Trophoblast cell (in vitro differentiated cells and primary cell): ENCODE measurements around the gene NR6A1.

ENCODE experiments used
- DNase-seq, 2 donors: peaks; one replicate each; pipeline ENCODE4 v3.0.0-alpha.2; 2016
- H2AFZ ChIP-seq: 2 replicates; pipeline ENCODE4 v1.6.1; 2013; ENCODE audit warnings: low read length, moderate library complexity, mild to moderate bottlenecking; ENCODE audit not compliant: insufficient read depth, poor library complexity
- H2AK5ac ChIP-seq: 2 replicates; pipeline ENCODE4 v1.6.1; 2013; ENCODE audit warnings: mild to moderate bottlenecking, low read length
- H2BK120ac ChIP-seq: 2 replicates; pipeline ENCODE4 v1.6.1; 2013; ENCODE audit warnings: low read length, mild to moderate bottlenecking, moderate library complexity; ENCODE audit not compliant: insufficient read depth, poor library complexity
- H2BK12ac ChIP-seq: 2 replicates; pipeline ENCODE4 v1.6.1; 2013; ENCODE audit warnings: mild to moderate bottlenecking, low read length, moderate library complexity
- H2BK5ac ChIP-seq: 2 replicates; pipeline ENCODE4 v1.6.1; 2013; ENCODE audit warnings: low read length, low read depth, moderate library complexity, mild to moderate bottlenecking; ENCODE audit not compliant: poor library complexity
- H3K14ac ChIP-seq: 2 replicates; pipeline ENCODE4 v1.6.1; 2013; ENCODE audit warnings: mild to moderate bottlenecking, low read length
- H3K18ac ChIP-seq: 2 replicates; pipeline ENCODE4 v1.6.1; 2013; ENCODE audit warnings: mild to moderate bottlenecking, low read length
- H3K23ac ChIP-seq: 2 replicates; pipeline ENCODE4 v1.6.1; 2013; ENCODE audit warnings: low read length
- H3K27ac ChIP-seq: 2 replicates; pipeline ENCODE4 v1.5.1; 2013; ENCODE audit warnings: low read depth, mild to moderate bottlenecking, inconsistent platforms, low read length, moderate library complexity
- H3K27me3 ChIP-seq: 2 replicates; pipeline ENCODE4 v1.6.1; 2013; ENCODE audit warnings: inconsistent platforms, mild to moderate bottlenecking, low read length, moderate library complexity; ENCODE audit not compliant: insufficient read depth
- H3K36me3 ChIP-seq, 2 experiments: 1 replicate in 1 of 2; 2 replicates in 1 of 2; pipeline ENCODE4 v1.6.1; 2013; ENCODE audit warnings: low read length in 2 of 2, mild to moderate bottlenecking in 2 of 2, moderate library complexity in 1 of 2; ENCODE audit not compliant: insufficient read depth in 2 of 2, control insufficient read depth in 1 of 2
- H3K4ac ChIP-seq: 2 replicates; pipeline ENCODE4 v1.6.1; 2013; ENCODE audit warnings: low read depth, mild to moderate bottlenecking, low read length, moderate library complexity
- H3K4me1 ChIP-seq, 2 experiments: 1 replicate in 1 of 2; 2 replicates in 1 of 2; pipeline ENCODE4 v1.6.1; 2013; ENCODE audit warnings: low read length in 2 of 2, mild to moderate bottlenecking in 2 of 2, moderate library complexity in 1 of 2; ENCODE audit not compliant: insufficient read depth in 2 of 2, control insufficient read depth in 1 of 2
- H3K4me2 ChIP-seq: 2 replicates; pipeline ENCODE4 v1.6.1; 2013; ENCODE audit warnings: inconsistent platforms, mild to moderate bottlenecking, low read length, moderate library complexity
- H3K4me3 ChIP-seq: 2 replicates; pipeline ENCODE4 v1.5.1; 2013; ENCODE audit warnings: mild to moderate bottlenecking, low read depth, low read length, inconsistent platforms
- H3K79me1 ChIP-seq: one replicate; pipeline ENCODE4 v1.6.1; 2013; ENCODE audit warnings: low read length
- H3K79me2 ChIP-seq: 2 replicates; pipeline ENCODE4 v1.6.1; 2013; ENCODE audit warnings: low read length, mild to moderate bottlenecking; ENCODE audit not compliant: control insufficient read depth, insufficient read depth, poor library complexity
- H3K9ac ChIP-seq: 2 replicates; pipeline ENCODE4 v1.6.1; 2013; ENCODE audit warnings: mild to moderate bottlenecking, low read length
- H3K9me3 ChIP-seq: 2 replicates; pipeline ENCODE4 v1.6.1; 2013; ENCODE audit warnings: low read depth, mild to moderate bottlenecking, control low read depth, inconsistent platforms, low read length; ENCODE audit not compliant: insufficient read depth
- H4K12ac ChIP-seq: 2 replicates; pipeline ENCODE4 v1.6.1; 2013; ENCODE audit warnings: low read depth, mild to moderate bottlenecking, low read length, moderate library complexity
- H4K8ac ChIP-seq: 2 replicates; pipeline ENCODE4 v1.6.1; 2013; ENCODE audit warnings: low read depth, mild to moderate bottlenecking, low read length, moderate library complexity
- H4K91ac ChIP-seq: one replicate; pipeline ENCODE4 v1.6.1; 2013; ENCODE audit warnings: low read depth, mild to moderate bottlenecking, low read length, moderate library complexity
- WGBS: extraction: QIAGEN DNeasy Blood & Tissue Kit; methylation state at CpG from one replicate; pipeline ENCODE4 v1.1.7; 2013; ENCODE audit warnings: missing lambda C conversion rate; ENCODE audit not compliant: insufficient read length, insufficient coverage; ENCODE audit errors: extremely low coverage; 5-methylcytosine and 5-hydroxymethylcytosine counted together

The NR6A1 gene

GRCh38 chr9:124503713-124504529 is 267.2 kb downstream of the NR6A1 start:
- H4K91ac ChIP-seq = no peak overlapping the region
- no peak overlapping the region for H3K4me3 ChIP-seq
- H2BK5ac ChIP-seq = no peak overlapping the region
- no peak overlapping the region for H3K9ac ChIP-seq
- H3K23ac ChIP-seq = no peak overlapping the region
- no peak overlapping the region for H3K27ac ChIP-seq
- H4K12ac ChIP-seq = no peak overlapping the region
- peaks cover 3 to 6% of the 10 kb centered on the region in 2 experiments for H3K4me1 ChIP-seq
- no peaks in the 10 kb centered on the region for H3K79me2 ChIP-seq
- no peak overlapping the region for H3K18ac ChIP-seq
- no peak for DNase-seq
- no peak overlapping the region for H3K4ac ChIP-seq
- H2AFZ ChIP-seq = no peak overlapping the region
- peaks cover 5% of the 10 kb centered on the region for H3K9me3 ChIP-seq
- H3K4me2 ChIP-seq = peak overlapping the region; percentile 62
- H3K36me3 ChIP-seq = no peaks in the 10 kb centered on the region
- no CpG with 5 or more reads among the region's 76 CpGs for WGBS
- peaks cover 37% of the 10 kb centered on the region for H3K27me3 ChIP-seq
- H3K14ac ChIP-seq = no peak overlapping the region
- H2AK5ac ChIP-seq = no peak overlapping the region
- peak overlapping the region; percentile 8 for H4K8ac ChIP-seq
- no peaks in the 10 kb centered on the region for H3K79me1 ChIP-seq
- H2BK120ac ChIP-seq = no peak overlapping the region
- H2BK12ac ChIP-seq = peak overlapping the region; percentile 41

GRCh38 chr9:124502711-124503702 is 268.1 kb downstream of the NR6A1 start:
- Histone ChIP-seq H3K79me1 (no peaks in the 10 kb centered on the region), H3K18ac (no peak overlapping the region), H2AK5ac (no peak overlapping the region), H3K4me2 (no peak overlapping the region), H2BK120ac (no peak overlapping the region), H3K27ac (no peak overlapping the region), H3K36me3 (no peaks in the 10 kb centered on the region), H3K14ac (no peak overlapping the region), H3K79me2 (no peaks in the 10 kb centered on the region), H3K4ac (no peak overlapping the region), H3K9me3 (peaks cover 5% of the 10 kb centered on the region), H2BK12ac (no peak overlapping the region), H3K9ac (no peak overlapping the region), H2BK5ac (no peak overlapping the region), H3K23ac (no peak overlapping the region), H2AFZ (no peak overlapping the region), H4K91ac (no peak overlapping the region), H3K4me3 (no peak overlapping the region), H4K8ac (no peak overlapping the region), H3K27me3 (peaks cover 37% of the 10 kb centered on the region), H3K4me1 (peaks cover 3 to 6% of the 10 kb centered on the region in 2 experiments), H4K12ac (no peak overlapping the region)
- no peak for DNase-seq
- no CpG with 5 or more reads among the region's 96 CpGs for WGBS

- no peak overlapping the region for H3K18ac ChIP-seq
- H3K4me2 ChIP-seq = no peak overlapping the region
- WGBS = no CpG with 5 or more reads among the region's 11 CpGs
- H3K36me3 ChIP-seq = no peaks in the 10 kb centered on the region
- no peak overlapping the region for H2BK5ac ChIP-seq
- no peak overlapping the region for H3K27ac ChIP-seq
- no peaks in the 10 kb centered on the region for H3K79me2 ChIP-seq
- no peaks in the 10 kb centered on the region for H3K79me1 ChIP-seq
- no peak overlapping the region for H3K4ac ChIP-seq
- no peak overlapping the region for H3K9ac ChIP-seq
- H3K4me1 ChIP-seq = peaks cover 3 to 6% of the 10 kb centered on the region in 2 experiments
- H3K9me3 ChIP-seq = peaks cover 5% of the 10 kb centered on the region
- H4K12ac ChIP-seq = no peak overlapping the region
- H4K8ac ChIP-seq = no peak overlapping the region
- no peak overlapping the region for H2AFZ ChIP-seq
- H4K91ac ChIP-seq = no peak overlapping the region
- DNase-seq = no peak
- no peak overlapping the region for H3K4me3 ChIP-seq
- no peak overlapping the region for H3K14ac ChIP-seq
- H3K23ac ChIP-seq = no peak overlapping the region
- H2BK12ac ChIP-seq = no peak overlapping the region
- H3K27me3 ChIP-seq = peaks cover 37% of the 10 kb centered on the region
- no peak overlapping the region for H2BK120ac ChIP-seq
- H2AK5ac ChIP-seq = no peak overlapping the region
Observed at GRCh38 chr9:124501771-124502320, 269.3 kb downstream of the NR6A1 start.

GRCh38 chr9:124500796-124501611 is 270.1 kb downstream of the NR6A1 start:
- Histone ChIP-seq H3K4me1 (peaks cover 3 to 6% of the 10 kb centered on the region in 2 experiments), H3K9ac (no peak overlapping the region), H3K4ac (no peak overlapping the region), H3K9me3 (peaks cover 5% of the 10 kb centered on the region), H3K79me2 (no peaks in the 10 kb centered on the region), H3K27me3 (peaks cover 36% of the 10 kb centered on the region), H3K36me3 (no peaks in the 10 kb centered on the region), H3K4me2 (no peak overlapping the region), H2AFZ (no peak overlapping the region), H3K23ac (no peak overlapping the region), H2AK5ac (no peak overlapping the region), H2BK120ac (no peak overlapping the region), H2BK5ac (no peak overlapping the region), H3K18ac (no peak overlapping the region), H3K4me3 (no peak overlapping the region), H3K27ac (no peak overlapping the region), H3K14ac (no peak overlapping the region), H4K91ac (no peak overlapping the region), H3K79me1 (no peaks in the 10 kb centered on the region), H4K12ac (no peak overlapping the region), H4K8ac (no peak overlapping the region), H2BK12ac (no peak overlapping the region)
- no peak for DNase-seq
- WGBS = no CpG with 5 or more reads among the region's 12 CpGs
